Posterior cingulate gyrus (tissue), 11 donors: ENCODE measurements around the gene IGSF21.

Source experiments
- DNase-seq, 10 donors: peaks; one replicate each; pipeline versions ENCODE4 v3.0.0 to v3.0.0-alpha.2; 2020 to 2021; ENCODE audit warnings: mixed read lengths in 3 of 10
- intact Hi-C: fragments of 100-400 bp; cut with DNase I; formaldehyde crosslinking; loops from one replicate; pipeline ENCODE4 v1.15.1; 2023

The IGSF21 gene

GRCh38 chr1:18243503-18244175 is 136.0 kb downstream of the IGSF21 start:
- intact Hi-C loops, result no loop called here
- DNase-seq, result peak in 3 of 10 donors; percentile 80 to 89 (median 82)

GRCh38 chr1:18244762-18245161 is 137.2 kb downstream of the IGSF21 start:
- DNase-seq, result no peak
- intact Hi-C loops, result no loop called here

GRCh38 chr1:18245647-18246046 is 138.0 kb downstream of the IGSF21 start:
- DNase-seq, result peak in 1 of 10 donors; percentile 18

GRCh38 chr1:18246543-18246942 is 138.9 kb downstream of the IGSF21 start:
- peak in 1 of 10 donors; percentile 60 for DNase-seq
- intact Hi-C loops, result no loop called here

More at GRCh38 chr1:18245647-18246046, 138.0 kb downstream of the IGSF21 start:
- intact Hi-C loops, result no loop called here

- intact Hi-C loops, result no loop called here
- DNase-seq, result peak in 1 of 10 donors; percentile 55
Measured at GRCh38 chr1:18247151-18247550, 139.6 kb downstream of the IGSF21 start.

GRCh38 chr1:18249631-18250030 is 142.0 kb downstream of the IGSF21 start:
- intact Hi-C loops, result no loop called here
- DNase-seq, result peak in 3 of 10 donors; percentile 19 to 73 (median 25)

- DNase-seq, result peak in 1 of 10 donors; percentile 49
- intact Hi-C loops, result no loop called here
Measured at GRCh38 chr1:18253093-18253492, 145.5 kb downstream of the IGSF21 start.

- peak in 3 of 10 donors; percentile 22 to 78 (median 30) for DNase-seq
Measured at GRCh38 chr1:18256282-18257235, 149.0 kb downstream of the IGSF21 start.

GRCh38 chr1:18257778-18258177 is 150.2 kb downstream of the IGSF21 start:
- DNase-seq, result peak in 1 of 10 donors; percentile 12
- intact Hi-C loops, result no loop called here

More at GRCh38 chr1:18256282-18257235, 149.0 kb downstream of the IGSF21 start:
- intact Hi-C loops, result no loop called here

GRCh38 chr1:18261891-18262290 is 154.3 kb downstream of the IGSF21 start:
- peak in 1 of 10 donors; percentile 1 for DNase-seq
- intact Hi-C loops, result no loop called here

- intact Hi-C loops, result no loop called here
- DNase-seq, result peak in 1 of 10 donors; percentile 57
Measured at GRCh38 chr1:18262726-18263125, 155.1 kb downstream of the IGSF21 start.

- intact Hi-C loops, result no loop called here
- peak in 1 of 10 donors; percentile 16 for DNase-seq
Measured at GRCh38 chr1:18263547-18264120, 156.0 kb downstream of the IGSF21 start.

- DNase-seq, result peak in 1 of 10 donors; percentile 4
- intact Hi-C loops, result no loop called here
Measured at GRCh38 chr1:18264450-18265039, 156.9 kb downstream of the IGSF21 start.

- intact Hi-C loops, result no loop called here
Measured at GRCh38 chr1:18265641-18266040, 158.0 kb downstream of the IGSF21 start.

GRCh38 chr1:18266391-18266790 is 158.8 kb downstream of the IGSF21 start:
- intact Hi-C loops, result no loop called here
- DNase-seq, result peak in 1 of 10 donors; percentile 13

More at GRCh38 chr1:18265641-18266040, 158.0 kb downstream of the IGSF21 start:
- peak in 1 of 10 donors; percentile 27 for DNase-seq

GRCh38 chr1:18271336-18271735 is 163.7 kb downstream of the IGSF21 start:
- intact Hi-C loops, result no loop called here
- DNase-seq, result no peak

GRCh38 chr1:18278946-18279345 is 171.3 kb downstream of the IGSF21 start:
- intact Hi-C loops, result no loop called here

GRCh38 chr1:18279351-18280074 is 171.9 kb downstream of the IGSF21 start:
- peak in 2 of 10 donors; percentile 11 to 39 for DNase-seq
- intact Hi-C loops, result no loop called here

More at GRCh38 chr1:18278946-18279345, 171.3 kb downstream of the IGSF21 start:
- no peak for DNase-seq

GRCh38 chr1:18280956-18281355 is 173.4 kb downstream of the IGSF21 start:
- DNase-seq, result peak in 1 of 10 donors; percentile 47
- intact Hi-C loops, result no loop called here
